GM03348 (cell line): ENCODE data around the gene PTBP2.

ENCODE experiments used
- DNase-seq: peaks from one replicate; pipeline ENCODE4 v3.0.0; 2012; ENCODE audit warnings: low spot score

PTBP2 gene

DNA sequence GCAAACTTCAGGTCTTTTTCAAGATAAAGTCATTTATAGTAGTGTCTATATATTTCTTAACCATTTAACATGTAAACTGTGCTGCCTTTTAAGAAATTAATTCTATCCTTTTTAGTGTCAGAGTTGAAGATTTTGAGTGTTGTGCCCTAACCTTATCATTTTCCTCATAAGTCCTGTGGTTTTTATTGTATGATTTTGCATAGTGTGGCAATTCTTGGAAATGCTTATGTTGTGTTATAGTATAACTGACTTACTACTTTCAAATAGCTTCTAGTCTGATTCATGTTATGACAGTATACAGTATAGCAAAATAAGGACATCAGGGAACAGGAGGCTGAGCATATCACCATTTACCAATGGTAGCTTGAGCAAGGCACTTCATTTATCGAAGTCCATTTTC is 99.1 kb downstream of the PTBP2 start:
- no peak for DNase-seq

- no peak for DNase-seq
These were observed 103.6 kb downstream of the PTBP2 start for GRCh38 chr1:96825231-96825630.

DNA sequence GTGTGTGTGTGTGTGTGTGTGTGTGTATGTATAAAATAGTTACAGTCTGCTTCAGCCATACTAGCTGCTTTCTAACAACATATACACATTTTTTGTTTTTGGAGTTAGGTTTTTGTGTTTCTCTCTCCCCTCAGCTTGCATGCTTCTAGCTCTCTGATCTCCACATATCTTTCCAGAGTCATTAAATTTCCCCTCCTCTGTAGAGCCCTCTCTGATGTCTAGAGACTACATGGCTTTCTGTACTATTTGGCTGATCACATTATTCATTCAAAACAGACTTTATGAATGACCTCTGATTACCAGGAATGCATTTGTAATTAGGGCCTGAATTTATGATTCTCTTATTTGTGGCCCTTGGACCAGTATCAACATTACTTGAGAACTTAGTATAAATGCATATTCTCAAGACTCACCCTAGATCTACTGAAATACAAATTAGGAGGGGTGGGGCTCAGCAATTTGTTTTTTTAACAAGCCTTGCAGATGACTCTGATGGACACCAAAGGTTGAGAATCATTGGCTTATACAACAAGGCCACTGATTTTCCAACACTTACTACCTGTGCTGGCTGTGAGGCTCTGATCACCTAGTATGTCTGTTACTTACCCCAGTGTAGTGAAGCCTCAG is 104.5 kb downstream of the PTBP2 start:
- DNase-seq, result no peak

DNA sequence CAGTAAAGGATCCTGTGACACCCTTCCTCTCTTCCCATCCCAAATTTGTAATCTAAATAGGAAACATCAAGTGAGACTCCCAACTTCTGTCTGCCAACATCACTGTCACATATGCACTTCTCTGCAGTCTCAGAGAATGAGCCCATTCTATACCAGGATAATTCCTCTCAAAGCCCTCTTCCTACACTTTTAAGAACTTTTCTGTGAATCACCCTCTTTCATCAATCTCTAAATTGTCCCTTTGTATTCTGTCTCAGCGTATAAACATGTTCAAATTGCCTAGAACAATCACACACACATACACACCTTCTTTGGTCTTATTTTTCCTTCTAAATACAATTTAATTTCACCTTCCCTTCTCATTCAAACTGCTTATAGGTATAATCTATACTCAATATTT is 111.8 kb downstream of the PTBP2 start:
- no peak for DNase-seq

DNA sequence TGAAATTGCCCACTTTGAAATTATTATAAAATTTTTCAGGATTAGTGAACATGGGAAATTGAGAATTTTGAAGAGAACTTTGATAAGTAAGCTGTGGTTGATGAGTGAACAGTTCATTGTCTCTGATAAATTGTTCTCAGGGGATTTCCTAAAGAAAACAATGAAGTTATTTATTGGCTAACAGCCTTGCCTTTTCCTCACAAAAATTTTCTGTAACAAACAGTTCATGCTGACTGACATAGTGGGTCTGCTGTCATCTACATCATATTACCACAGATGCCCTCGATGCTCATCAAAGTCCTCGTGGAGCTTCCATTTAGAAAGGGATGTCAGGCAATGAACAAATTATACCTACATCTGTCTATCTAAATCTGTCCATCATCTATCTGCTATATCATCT is 113.4 kb downstream of the PTBP2 start:
- no peak for DNase-seq

- no peak for DNase-seq
These were observed 115.6 kb downstream of the PTBP2 start for GRCh38 chr1:96837057-96837780.

GRCh38 chr1:96837781-96838216 is 116.2 kb downstream of the PTBP2 start:
- DNase-seq, result no peak

GRCh38 chr1:96840396-96840795 is 118.8 kb downstream of the PTBP2 start:
- no peak for DNase-seq

DNA sequence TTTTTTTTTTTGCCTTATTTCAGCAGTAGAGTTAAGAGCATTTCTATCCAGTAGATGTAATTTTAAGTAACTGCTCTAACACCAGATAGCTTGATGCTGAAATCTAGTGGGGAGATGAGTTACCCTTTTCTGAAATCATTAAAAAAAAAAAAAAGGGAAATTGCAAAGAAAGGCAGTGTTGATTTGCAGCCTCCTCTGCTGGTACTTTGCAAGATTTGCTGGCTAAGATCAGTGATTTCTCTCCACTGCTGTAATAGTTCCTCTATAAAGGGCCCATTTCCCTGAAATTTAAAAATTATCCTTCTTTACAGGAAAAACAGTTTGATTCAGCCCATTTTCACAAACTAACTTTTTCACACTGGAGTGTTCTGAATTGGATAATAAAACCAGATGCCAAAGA is 120.6 kb downstream of the PTBP2 start:
- no peak for DNase-seq

- peak; percentile 34 for DNase-seq
These were observed 121.6 kb downstream of the PTBP2 start for GRCh38 chr1:96843196-96843595.

- no peak for DNase-seq
These were observed 122.0 kb downstream of the PTBP2 start for GRCh38 chr1:96843601-96844000.

GRCh38 chr1:96845464-96845863 is 123.9 kb downstream of the PTBP2 start:
- no peak for DNase-seq

DNA sequence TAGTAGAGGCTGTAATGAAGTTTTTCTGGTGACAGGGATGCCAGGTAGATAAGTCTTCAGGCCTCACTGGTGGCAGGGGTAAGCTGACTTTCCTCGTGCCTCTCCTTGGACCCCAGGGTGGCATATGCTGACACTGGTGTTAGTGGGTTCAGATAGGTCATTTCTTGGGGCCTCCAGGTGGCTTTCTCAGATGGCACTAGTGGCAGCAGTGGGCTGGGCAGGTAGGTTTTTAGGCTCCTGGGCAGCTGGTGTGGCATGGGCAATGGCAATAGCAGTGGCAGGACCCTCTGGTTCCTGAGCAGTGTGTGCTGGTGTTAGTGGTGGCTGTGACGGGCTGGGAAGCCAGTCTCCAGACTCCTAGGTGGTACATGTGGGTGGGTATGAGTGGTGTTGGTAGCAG is 140.3 kb downstream of the PTBP2 start:
- no peak for DNase-seq

DNA sequence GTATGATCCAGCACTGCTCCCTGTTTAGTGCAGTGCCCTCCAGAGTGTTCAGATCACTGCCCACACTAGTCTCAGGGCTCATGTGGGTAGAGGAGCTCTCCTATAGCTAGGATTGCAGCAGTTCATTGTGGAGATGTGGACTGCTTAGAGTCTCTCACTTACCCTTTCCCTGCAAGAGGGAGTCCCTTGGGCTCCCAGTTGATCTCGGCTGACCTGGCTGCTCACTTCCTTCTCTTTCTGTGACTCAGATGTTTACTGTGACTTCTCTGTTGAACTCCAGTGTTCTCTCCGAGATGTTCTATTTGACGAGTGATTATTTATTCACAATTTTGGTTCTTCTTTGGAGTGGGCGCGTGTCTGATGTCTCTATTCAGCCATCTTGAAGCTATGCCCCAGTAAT is 141.9 kb downstream of the PTBP2 start:
- DNase-seq, result no peak
